ENCODE data around the gene FAHD2A.

FAHD2A gene

DNA sequence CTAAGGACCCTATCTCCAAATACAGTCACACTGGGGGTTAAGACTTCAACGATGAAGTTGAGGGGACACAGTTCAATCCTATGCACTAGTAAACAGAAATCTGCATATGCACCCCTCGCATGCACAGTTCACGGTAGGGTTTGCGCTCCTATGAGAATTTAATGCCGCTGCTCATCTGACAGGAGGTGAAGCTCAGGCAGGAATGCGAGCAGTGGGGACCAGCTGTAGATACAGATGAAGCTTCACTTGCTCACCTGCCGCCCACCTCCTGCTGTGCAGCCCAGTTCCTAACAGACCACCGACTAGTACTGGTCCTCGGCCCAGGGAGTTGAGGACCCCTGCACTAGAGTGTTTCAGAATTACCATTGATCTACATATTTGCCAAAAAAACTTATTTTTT is 40.0 kb upstream of the FAHD2A start:
- TF ChIP-seq MYC (IDR thresholded peaks at IDR 0.05; ENCODE audit: low read depth, low read length) (no peak), POLR2A (IDR thresholded peaks at IDR 0.05; ENCODE audit: extremely low read depth, insufficient read length) (no peak)
- TF ChIP-seq, protein P1, sequence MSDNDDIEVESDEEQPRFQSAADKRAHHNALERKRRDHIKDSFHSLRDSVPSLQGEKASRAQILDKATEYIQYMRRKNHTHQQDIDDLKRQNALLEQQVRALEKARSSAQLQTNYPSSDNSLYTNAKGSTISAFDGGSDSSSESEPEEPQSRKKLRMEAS (IDR thresholded peaks at IDR 0.05; ENCODE audit: low read depth, low read length): no peak
- H3K4me3 ChIP-seq (ENCODE audit: low read depth, low read length): no peak overlapping the region

DNA sequence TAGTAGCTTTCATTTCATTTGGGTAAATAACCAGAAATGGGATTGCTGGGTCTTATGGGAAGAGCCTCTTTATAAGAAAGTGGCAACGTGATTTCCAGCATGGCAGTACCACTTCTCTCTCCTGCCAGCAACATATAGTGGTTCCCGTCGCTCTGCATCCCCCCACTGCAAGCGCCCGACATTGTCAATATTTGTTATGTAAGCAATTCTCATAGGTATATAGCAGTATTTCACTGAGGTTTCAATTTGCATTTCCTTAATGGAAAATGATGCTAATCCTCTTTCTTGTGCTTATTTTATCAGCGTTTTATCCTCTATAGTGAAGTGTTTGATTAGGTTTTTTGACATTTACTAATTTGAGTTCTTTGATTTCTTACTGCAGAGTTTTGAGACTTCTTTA is 36.0 kb upstream of the FAHD2A start:
- no peak overlapping the region for H3K4me3 ChIP-seq (ENCODE audit: low read depth, low read length)
- no peak for DNase-seq (ENCODE audit: low read depth)
- TF ChIP-seq MYC (IDR thresholded peaks at IDR 0.05; ENCODE audit: low read depth, low read length): no peak
- TF ChIP-seq, protein P2, sequence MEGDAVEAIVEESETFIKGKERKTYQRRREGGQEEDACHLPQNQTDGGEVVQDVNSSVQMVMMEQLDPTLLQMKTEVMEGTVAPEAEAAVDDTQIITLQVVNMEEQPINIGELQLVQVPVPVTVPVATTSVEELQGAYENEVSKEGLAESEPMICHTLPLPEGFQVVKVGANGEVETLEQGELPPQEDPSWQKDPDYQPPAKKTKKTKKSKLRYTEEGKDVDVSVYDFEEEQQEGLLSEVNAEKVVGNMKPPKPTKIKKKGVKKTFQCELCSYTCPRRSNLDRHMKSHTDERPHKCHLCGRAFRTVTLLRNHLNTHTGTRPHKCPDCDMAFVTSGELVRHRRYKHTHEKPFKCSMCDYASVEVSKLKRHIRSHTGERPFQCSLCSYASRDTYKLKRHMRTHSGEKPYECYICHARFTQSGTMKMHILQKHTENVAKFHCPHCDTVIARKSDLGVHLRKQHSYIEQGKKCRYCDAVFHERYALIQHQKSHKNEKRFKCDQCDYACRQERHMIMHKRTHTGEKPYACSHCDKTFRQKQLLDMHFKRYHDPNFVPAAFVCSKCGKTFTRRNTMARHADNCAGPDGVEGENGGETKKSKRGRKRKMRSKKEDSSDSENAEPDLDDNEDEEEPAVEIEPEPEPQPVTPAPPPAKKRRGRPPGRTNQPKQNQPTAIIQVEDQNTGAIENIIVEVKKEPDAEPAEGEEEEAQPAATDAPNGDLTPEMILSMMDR (IDR thresholded peaks at IDR 0.05; ENCODE audit: low read depth, low read length): no peak
- TF ChIP-seq POLR2A (IDR thresholded peaks at IDR 0.05; ENCODE audit: extremely low read depth, insufficient read length): no peak
- TF ChIP-seq, protein P1 (IDR thresholded peaks at IDR 0.05; ENCODE audit: low read depth, low read length): no peak

More for the DNA sequence above, 40.0 kb upstream of the FAHD2A start:
- DNase-seq (ENCODE audit: low read depth): no peak

DNA sequence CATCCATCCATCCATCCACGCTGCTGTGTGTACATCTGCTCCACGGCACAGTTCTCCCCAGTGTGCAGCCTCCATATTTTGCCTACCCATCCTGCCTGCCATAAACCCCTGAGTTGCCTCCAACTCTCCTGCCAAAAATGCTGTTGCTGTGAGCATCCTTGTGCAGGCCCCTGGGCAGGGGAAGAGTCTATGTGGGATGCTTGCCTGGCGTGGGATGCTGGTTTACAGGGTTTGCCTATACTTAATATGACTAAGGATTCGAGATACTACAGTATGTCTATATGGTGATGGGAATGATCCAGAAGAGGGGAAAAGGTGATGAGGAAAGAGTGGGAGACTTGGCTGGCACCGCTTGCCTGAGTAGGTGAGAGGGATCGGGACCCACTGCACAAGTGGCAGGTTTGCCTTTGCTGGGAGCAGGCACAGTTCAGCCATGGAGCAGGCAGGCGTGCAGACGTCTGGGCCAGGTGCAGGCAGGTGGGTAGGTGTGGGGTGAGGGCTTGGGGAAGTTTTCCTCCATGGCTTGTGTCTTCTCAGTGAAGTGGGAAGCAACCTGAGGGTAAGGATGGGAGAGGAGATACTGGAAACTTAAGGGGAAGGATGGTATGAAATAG is 30.2 kb upstream of the FAHD2A start:
- H3K4me3 ChIP-seq (ENCODE audit: low read depth, low read length): no peak overlapping the region
- TF ChIP-seq POLR2A (IDR thresholded peaks at IDR 0.05; ENCODE audit: extremely low read depth, insufficient read length): no peak
- TF ChIP-seq, protein P2 (IDR thresholded peaks at IDR 0.05; ENCODE audit: low read depth, low read length): no peak
- no peak for TF ChIP-seq MYC (IDR thresholded peaks at IDR 0.05; ENCODE audit: low read depth, low read length)
- TF ChIP-seq, protein P1 (IDR thresholded peaks at IDR 0.05; ENCODE audit: low read depth, low read length): no peak
- DNase-seq (ENCODE audit: low read depth): no peak

DNA sequence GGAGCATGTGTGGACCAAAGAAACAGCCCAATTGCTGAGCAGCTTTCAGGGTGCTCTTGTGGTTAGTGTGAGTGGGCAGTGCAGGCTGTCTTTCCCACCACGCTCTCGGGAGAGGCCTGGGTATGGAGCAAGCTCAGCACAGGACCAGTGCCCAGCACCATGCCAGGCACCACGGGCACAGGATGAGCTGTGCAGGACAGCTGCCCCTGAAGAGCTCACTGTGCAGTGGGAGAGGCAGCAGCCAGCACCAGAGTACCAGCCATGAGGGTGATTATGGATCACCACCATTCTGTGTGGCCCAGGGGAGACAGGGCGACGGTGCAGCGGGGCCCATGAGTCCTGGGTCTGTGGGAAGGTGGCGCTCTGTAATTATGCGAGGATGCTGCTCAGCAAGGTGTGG is 29.7 kb upstream of the FAHD2A start:
- no peak for TF ChIP-seq POLR2A (IDR thresholded peaks at IDR 0.05; ENCODE audit: extremely low read depth, insufficient read length)
- TF ChIP-seq, protein P1 (IDR thresholded peaks at IDR 0.05; ENCODE audit: low read depth, low read length): no peak
- DNase-seq (ENCODE audit: low read depth): no peak
- no peak overlapping the region for H3K4me3 ChIP-seq (ENCODE audit: low read depth, low read length)

DNA sequence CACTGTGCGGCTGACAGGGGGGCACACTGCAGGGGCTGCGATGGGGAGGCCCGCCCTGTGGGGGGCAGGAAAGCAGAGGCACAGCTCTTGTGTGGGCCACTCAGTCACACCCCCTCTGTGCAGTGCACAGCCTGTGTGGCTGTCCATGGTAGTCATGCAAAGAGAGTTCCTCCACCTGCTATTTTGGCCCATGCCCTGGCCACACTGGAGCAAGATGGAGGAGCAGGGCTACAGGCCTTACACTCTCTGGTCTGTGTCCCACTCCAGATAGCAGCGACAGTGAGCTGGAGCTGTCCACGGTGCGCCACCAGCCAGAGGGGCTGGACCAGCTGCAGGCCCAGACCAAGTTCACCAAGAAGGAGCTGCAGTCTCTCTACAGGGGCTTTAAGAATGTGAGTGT is 28.5 kb upstream of the FAHD2A start:
- no peak for TF ChIP-seq POLR2A (IDR thresholded peaks at IDR 0.05; ENCODE audit: extremely low read depth, insufficient read length)
- TF ChIP-seq, protein P1 (IDR thresholded peaks at IDR 0.05; ENCODE audit: low read depth, low read length): no peak
- TF ChIP-seq MYC (IDR thresholded peaks at IDR 0.05; ENCODE audit: low read depth, low read length): no peak
- TF ChIP-seq, protein P2 (IDR thresholded peaks at IDR 0.05; ENCODE audit: low read depth, low read length): no peak
- DNase-seq (ENCODE audit: low read depth): no peak
- H3K4me3 ChIP-seq (ENCODE audit: low read depth, low read length): no peak overlapping the region

DNA sequence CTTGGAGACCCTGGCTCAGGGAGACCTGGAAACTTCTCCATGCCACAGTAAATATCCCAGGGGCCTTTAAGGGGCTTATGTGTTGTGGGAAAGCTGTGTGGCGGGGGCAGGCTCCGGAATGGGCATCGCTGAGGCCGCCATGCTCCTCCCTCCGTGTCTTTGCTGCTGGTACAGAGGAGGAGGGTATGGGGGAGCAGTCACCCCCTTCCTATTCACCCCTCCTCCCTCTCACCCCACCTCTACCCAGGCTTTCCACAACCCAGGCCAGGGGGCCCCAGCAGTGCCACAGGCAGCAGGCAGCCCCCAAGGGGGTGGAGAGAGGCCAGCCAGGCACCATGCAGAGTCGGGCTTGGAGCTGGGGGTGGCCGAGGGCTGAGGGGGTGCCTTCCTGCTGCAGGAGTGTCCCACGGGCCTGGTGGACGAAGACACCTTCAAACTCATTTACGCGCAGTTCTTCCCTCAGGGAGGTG is 28.0 kb upstream of the FAHD2A start:
- H3K4me3 ChIP-seq (ENCODE audit: low read depth, low read length): no peak overlapping the region
- TF ChIP-seq, protein P2 (IDR thresholded peaks at IDR 0.05; ENCODE audit: low read depth, low read length): no peak
- no peak for TF ChIP-seq MYC (IDR thresholded peaks at IDR 0.05; ENCODE audit: low read depth, low read length)
- DNase-seq (ENCODE audit: low read depth): no peak
